OCI-LY1 (cell line): ENCODE measurements around the gene CHCHD3.
A peak's percentile ranks its signal among the peaks of the same experiment; 100 is the strongest.

Experiments used
- H2AFZ ChIP-seq: fragments of 200-600 bp; sonication (generic), shearing (Covaris generic); 2 replicates; pipeline ENCODE4 v1.6.0; 2014; ENCODE audit warnings: antibody characterized with exemption, mild to moderate bottlenecking, low read length
- H3F3A ChIP-seq: fragments of 200-600 bp; sonication (generic), shearing (Covaris generic); 2 replicates; pipeline ENCODE4 v1.6.0; 2014; ENCODE audit warnings: mild to moderate bottlenecking, antibody characterized with exemption, low read length, moderate library complexity; ENCODE audit not compliant: insufficient read depth
- H3K27ac ChIP-seq: fragments of 200-600 bp; sonication (generic); 2 replicates; pipeline ENCODE4 v1.5.1; 2014; ENCODE audit warnings: low read length, mixed run types, mild to moderate bottlenecking, low read depth; ENCODE audit not compliant: poor library complexity, severe bottlenecking
- H3K27me3 ChIP-seq: fragments of 200-600 bp; sonication (generic); 2 replicates; pipeline ENCODE4 v1.6.0; 2014; ENCODE audit warnings: antibody characterized with exemption, mild to moderate bottlenecking, low read length, moderate library complexity; ENCODE audit not compliant: insufficient read depth
- H3K36me3 ChIP-seq: fragments of 200-600 bp; sonication (generic); 2 replicates; pipeline ENCODE4 v1.6.1; 2014; ENCODE audit warnings: mild to moderate bottlenecking, antibody characterized with exemption, low read length, moderate library complexity, mixed read lengths; ENCODE audit not compliant: insufficient read depth
- H3K4me1 ChIP-seq: fragments of 200-600 bp; sonication (generic); 2 replicates; pipeline ENCODE4 v1.5.1; 2014; ENCODE audit warnings: mild to moderate bottlenecking, low read length, moderate library complexity; ENCODE audit not compliant: insufficient read depth, severe bottlenecking
- H3K4me2 ChIP-seq: fragments of 200-600 bp; sonication (generic), shearing (Covaris generic); 2 replicates; pipeline ENCODE4 v1.6.1; 2014; ENCODE audit warnings: low read length
- H3K4me3 ChIP-seq: fragments of 200-600 bp; sonication (generic); 2 replicates; pipeline ENCODE4 v1.5.1; 2014; ENCODE audit warnings: low read length, low read depth, mild to moderate bottlenecking, mixed read lengths; ENCODE audit not compliant: poor library complexity, severe bottlenecking
- H3K79me2 ChIP-seq: fragments of 200-600 bp; shearing (Covaris generic); 2 replicates; pipeline ENCODE4 v1.6.1; 2016; ENCODE audit warnings: mixed run types, low read length, mixed read lengths; ENCODE audit not compliant: insufficient read depth
- H3K9ac ChIP-seq: fragments of 200-600 bp; sonication (generic), shearing (Covaris generic); 2 replicates; pipeline ENCODE4 v1.6.1; 2014; ENCODE audit warnings: mild to moderate bottlenecking, low read length, mixed read lengths
- H3K9me2 ChIP-seq: fragments of 200-600 bp; sonication (generic), shearing (Covaris generic); 2 replicates; pipeline ENCODE4 v1.6.1; 2014; ENCODE audit warnings: low read depth, mild to moderate bottlenecking, low read length, mixed read lengths
- H3K9me3 ChIP-seq: fragments of 200-600 bp; shearing (Covaris generic); 2 replicates; pipeline ENCODE4 v1.6.1; 2014; ENCODE audit warnings: low read length, mixed read lengths
- H4K20me1 ChIP-seq: fragments of 200-600 bp; sonication (generic), shearing (Covaris generic); 2 replicates; pipeline ENCODE4 v1.6.0; 2016; ENCODE audit warnings: mild to moderate bottlenecking, low read length; ENCODE audit not compliant: insufficient read depth
- EZH2 ChIP-seq: fragments of 200-600 bp; sonication (generic), shearing (Covaris generic); IDR thresholded peaks from 2 replicates; pipeline ENCODE4 v1.8.0; 2017; ENCODE audit warnings: borderline replicate concordance, mixed run types, mild to moderate bottlenecking, antibody characterized with exemption, low read length, moderate library complexity, mixed read lengths
- TF ChIP-seq, protein P1 (sequence below): fragments of 200-600 bp; sonication (generic), shearing (Covaris generic); IDR thresholded peaks from 2 replicates; pipeline ENCODE4 v1.5.1; 2017; ENCODE audit warnings: mild to moderate bottlenecking, antibody characterized with exemption, low read length, moderate library complexity, mixed read lengths

The CHCHD3 gene

DNA sequence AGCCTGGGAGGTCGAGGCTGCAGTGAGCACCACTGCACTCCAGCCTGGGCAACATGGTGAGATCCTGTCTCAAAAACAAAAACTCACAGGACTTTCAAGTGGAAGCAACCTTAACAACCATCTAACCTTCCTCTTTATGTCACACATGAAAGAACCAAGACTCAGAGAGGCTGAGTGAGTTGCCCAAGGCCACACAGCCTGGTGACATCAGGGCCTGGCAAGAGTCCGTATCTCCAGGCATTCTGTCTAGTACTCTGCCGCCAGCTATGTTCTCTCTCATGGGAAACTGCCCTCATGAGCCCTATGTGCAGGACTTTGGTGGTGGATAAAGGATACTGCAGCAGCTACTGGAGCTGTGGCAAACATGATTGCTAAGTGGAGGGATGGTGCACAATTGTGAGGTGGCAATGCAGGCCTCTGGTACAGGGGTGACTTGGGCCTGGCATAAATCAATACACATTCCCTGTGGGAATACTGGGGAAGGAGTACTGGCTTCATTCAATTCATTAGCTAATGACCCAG, 10.1 kb upstream of the CHCHD3 start:
- TF ChIP-seq, protein P1, sequence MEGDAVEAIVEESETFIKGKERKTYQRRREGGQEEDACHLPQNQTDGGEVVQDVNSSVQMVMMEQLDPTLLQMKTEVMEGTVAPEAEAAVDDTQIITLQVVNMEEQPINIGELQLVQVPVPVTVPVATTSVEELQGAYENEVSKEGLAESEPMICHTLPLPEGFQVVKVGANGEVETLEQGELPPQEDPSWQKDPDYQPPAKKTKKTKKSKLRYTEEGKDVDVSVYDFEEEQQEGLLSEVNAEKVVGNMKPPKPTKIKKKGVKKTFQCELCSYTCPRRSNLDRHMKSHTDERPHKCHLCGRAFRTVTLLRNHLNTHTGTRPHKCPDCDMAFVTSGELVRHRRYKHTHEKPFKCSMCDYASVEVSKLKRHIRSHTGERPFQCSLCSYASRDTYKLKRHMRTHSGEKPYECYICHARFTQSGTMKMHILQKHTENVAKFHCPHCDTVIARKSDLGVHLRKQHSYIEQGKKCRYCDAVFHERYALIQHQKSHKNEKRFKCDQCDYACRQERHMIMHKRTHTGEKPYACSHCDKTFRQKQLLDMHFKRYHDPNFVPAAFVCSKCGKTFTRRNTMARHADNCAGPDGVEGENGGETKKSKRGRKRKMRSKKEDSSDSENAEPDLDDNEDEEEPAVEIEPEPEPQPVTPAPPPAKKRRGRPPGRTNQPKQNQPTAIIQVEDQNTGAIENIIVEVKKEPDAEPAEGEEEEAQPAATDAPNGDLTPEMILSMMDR, result no peak
- Histone ChIP-seq H4K20me1 (no peaks in the 10 kb centered on the region), H3K36me3 (no peaks in the 10 kb centered on the region), H3K4me3 (no peak overlapping the region), H3K27me3 (no peaks in the 10 kb centered on the region), H2AFZ (no peak overlapping the region), H3K27ac (no peak overlapping the region), H3K9me2 (no peaks in the 10 kb centered on the region), H3F3A (no peaks in the 10 kb centered on the region), H3K4me2 (no peak overlapping the region), H3K4me1 (no peaks in the 10 kb centered on the region), H3K79me2 (no peaks in the 10 kb centered on the region), H3K9me3 (no peaks in the 10 kb centered on the region), H3K9ac (no peak overlapping the region)

DNA sequence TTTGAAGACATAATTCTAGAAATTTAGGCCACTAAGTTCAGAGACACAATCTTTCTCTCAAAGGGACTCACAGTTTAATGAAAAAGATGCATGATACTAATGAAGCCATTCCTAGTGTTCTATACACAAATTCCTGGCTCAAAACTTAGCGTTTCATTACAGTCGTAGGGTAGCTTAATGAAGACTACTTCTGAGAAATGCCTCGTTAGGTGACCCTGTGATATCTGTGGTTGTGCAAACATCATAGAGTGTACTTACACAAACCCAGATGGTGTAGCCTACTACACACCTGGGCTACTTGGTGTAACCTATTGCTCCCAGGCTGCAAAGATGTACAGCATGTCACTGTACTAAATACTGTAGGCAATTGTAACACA, 488 bp upstream of the CHCHD3 start:
- H3K36me3 ChIP-seq, result peaks cover 26% of the 10 kb centered on the region
- H3K4me2 ChIP-seq, result peak overlapping the region; percentile 50
- 0 out of 2 replicates have a peak, but pooled peaks cover 3% of the 10 kb centered on the region for H4K20me1 ChIP-seq
- no peaks in the 10 kb centered on the region for H3K27me3 ChIP-seq
- peak overlapping the region; percentile 98 for H2AFZ ChIP-seq
- H3K9ac ChIP-seq, result no peak overlapping the region
- TF ChIP-seq EZH2, result no peak
- TF ChIP-seq, protein P1, result no peak
- no peak overlapping the region for H3K27ac ChIP-seq
- no peaks in the 10 kb centered on the region for H3K9me2 ChIP-seq
- H3K9me3 ChIP-seq, result no peaks in the 10 kb centered on the region
- peak overlapping the region; percentile 76 for H3K4me3 ChIP-seq
- H3F3A ChIP-seq, result no peaks in the 10 kb centered on the region
- H3K4me1 ChIP-seq, result peaks cover 32% of the 10 kb centered on the region
- peaks cover 44% of the 10 kb centered on the region for H3K79me2 ChIP-seq

DNA sequence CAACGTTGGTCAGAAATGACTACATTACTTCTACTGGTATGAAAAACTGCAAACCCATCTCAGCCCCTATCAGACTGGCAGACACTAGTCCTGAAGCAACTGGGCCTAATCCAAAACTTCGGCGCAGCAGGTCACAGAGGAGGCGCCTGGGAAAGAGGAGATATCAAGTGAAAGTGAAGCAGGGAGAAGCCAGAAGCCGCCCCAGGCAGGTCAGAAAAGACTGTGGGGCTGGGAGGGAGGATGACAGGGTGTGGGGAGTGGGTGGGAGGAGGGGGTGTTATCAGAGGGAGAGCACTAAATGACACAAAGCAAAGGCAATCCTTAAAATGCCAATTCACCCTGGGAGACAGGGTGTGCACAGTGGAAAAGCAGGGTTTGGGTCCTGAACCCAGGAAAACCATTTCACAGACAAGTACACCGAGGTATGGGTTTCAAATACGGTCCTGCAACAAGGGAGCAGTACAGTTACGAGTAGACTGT, 731 bp downstream of the CHCHD3 start:
- Histone ChIP-seq H3K9me2 (no peaks in the 10 kb centered on the region), H3K27me3 (no peaks in the 10 kb centered on the region), H3K4me2 (peak overlapping the region; percentile 99), H2AFZ (no peak overlapping the region), H3K79me2 (peaks cover 56% of the 10 kb centered on the region), H3K9ac (peak overlapping the region; percentile 82), H3K27ac (peak overlapping the region; percentile 54), H3K4me3 (peak overlapping the region; percentile 76), H4K20me1 (0 out of 2 replicates have a peak, but pooled peaks cover 3% of the 10 kb centered on the region), H3K4me1 (peaks cover 32% of the 10 kb centered on the region), H3K36me3 (peaks cover 33% of the 10 kb centered on the region), H3F3A (no peaks in the 10 kb centered on the region), H3K9me3 (no peaks in the 10 kb centered on the region)
- no peak for TF ChIP-seq EZH2
- TF ChIP-seq, protein P1, result no peak
